Mesenchymal stem cell (in vitro differentiated cells and primary cell): ENCODE results near the gene FAM72C. TPM values are rescaled to one million over a fixed set of nuclear protein-coding genes. Genes with fewer than 3 reads are reported as not detected.
"Not testable (repeated sequence)": the region's sequence is repeated elsewhere in the genome, so short reads cannot be mapped to it uniquely, and the experiment has no call there.

Experiments
- DNase-seq: peaks from one replicate; pipeline ENCODE4 v3.0.0-alpha.2; 2013
- H2AFZ ChIP-seq: one replicate; pipeline ENCODE4 v1.6.1; 2013; ENCODE audit warnings: low read depth, mild to moderate bottlenecking, control low read depth, inconsistent platforms, low read length, moderate library complexity
- H2AK5ac ChIP-seq: 2 replicates; pipeline ENCODE4 v1.6.1; 2013; ENCODE audit warnings: low read length, moderate library complexity, mild to moderate bottlenecking, inconsistent platforms; ENCODE audit not compliant: severe bottlenecking
- H2BK120ac ChIP-seq: one replicate; pipeline ENCODE4 v1.6.1; 2013; ENCODE audit warnings: low read depth, mild to moderate bottlenecking, inconsistent platforms, low read length, moderate library complexity
- H2BK12ac ChIP-seq, 2 experiments: one replicate each; pipeline ENCODE4 v1.6.1; 2013; ENCODE audit warnings: inconsistent platforms in 2 of 2, low read length in 2 of 2, mild to moderate bottlenecking in 2 of 2, moderate library complexity in 2 of 2, control low read depth in 1 of 2
- H2BK15ac ChIP-seq: one replicate; pipeline ENCODE4 v1.6.1; 2013; ENCODE audit warnings: mild to moderate bottlenecking, low read depth, inconsistent platforms; ENCODE audit not compliant: poor library complexity, severe bottlenecking
- H2BK5ac ChIP-seq: 2 replicates; pipeline ENCODE4 v1.6.1; 2013; ENCODE audit warnings: low read depth, mild to moderate bottlenecking, low read length, control low read depth, inconsistent platforms; ENCODE audit not compliant: poor library complexity, severe bottlenecking
- H3K14ac ChIP-seq, 2 experiments: one replicate each; pipeline ENCODE4 v1.6.1; 2013; ENCODE audit warnings: inconsistent platforms in 2 of 2, low read length in 2 of 2, control low read depth in 1 of 2, mild to moderate bottlenecking in 1 of 2, moderate library complexity in 1 of 2
- H3K18ac ChIP-seq, 2 experiments: one replicate each; pipeline ENCODE4 v1.6.1; 2013; ENCODE audit warnings: inconsistent platforms in 2 of 2, low read length in 2 of 2, control low read depth in 1 of 2, low read depth in 1 of 2, mild to moderate bottlenecking in 1 of 2
- H3K23ac ChIP-seq, 2 experiments: one replicate each; pipeline ENCODE4 v1.6.1; 2013; ENCODE audit warnings: inconsistent platforms in 2 of 2, low read length in 2 of 2, mild to moderate bottlenecking in 2 of 2, moderate library complexity in 2 of 2, control low read depth in 1 of 2
- H3K27ac ChIP-seq: 2 replicates; pipeline ENCODE4 v1.5.1; 2013; ENCODE audit warnings: mild to moderate bottlenecking, moderate library complexity, low read length, control low read depth, inconsistent platforms; ENCODE audit not compliant: poor library complexity, severe bottlenecking
- H3K27me3 ChIP-seq, 2 experiments: 2 replicates each; pipeline versions ENCODE4 v1.6.1 to v1.7.0; 2013; ENCODE audit warnings: low read length in 2 of 2, mild to moderate bottlenecking in 2 of 2, moderate library complexity in 2 of 2, control low read depth in 1 of 2, inconsistent platforms in 1 of 2; ENCODE audit not compliant: control insufficient read depth in 1 of 2, insufficient read depth in 1 of 2
- H3K36me3 ChIP-seq, 2 experiments: 2 replicates each; pipeline versions ENCODE4 v1.6.1 to v1.7.0; 2013; ENCODE audit warnings: low read length in 2 of 2, control low read depth in 1 of 2, inconsistent platforms in 1 of 2, low read depth in 1 of 2, mild to moderate bottlenecking in 1 of 2; ENCODE audit not compliant: insufficient read depth in 2 of 2, control insufficient read depth in 1 of 2
- H3K4ac ChIP-seq, 2 experiments: one replicate each; pipeline ENCODE4 v1.6.1; 2013; ENCODE audit warnings: inconsistent platforms in 2 of 2, low read length in 2 of 2, mild to moderate bottlenecking in 2 of 2, moderate library complexity in 2 of 2, control low read depth in 1 of 2, low read depth in 1 of 2
- H3K4me1 ChIP-seq: 2 replicates; pipeline ENCODE4 v1.6.1; 2013; ENCODE audit warnings: low read depth, low read length, control low read depth; ENCODE audit not compliant: control insufficient read depth, insufficient read depth
- H3K4me2 ChIP-seq: 2 replicates; pipeline ENCODE4 v1.6.1; 2013; ENCODE audit warnings: low read length, mild to moderate bottlenecking, inconsistent platforms; ENCODE audit not compliant: poor library complexity, severe bottlenecking
- H3K4me3 ChIP-seq, 2 experiments: 2 replicates each; pipeline versions ENCODE4 v1.5.1 to v1.7.0; 2013; ENCODE audit warnings: low read length in 2 of 2, mild to moderate bottlenecking in 2 of 2, control low read depth in 1 of 2, low read depth in 1 of 2; ENCODE audit not compliant: insufficient read depth in 1 of 2
- H3K79me1 ChIP-seq: replicated peaks from 2 replicates; pipeline ENCODE4 v1.6.1; 2013; ENCODE audit warnings: mild to moderate bottlenecking, control low read depth, low read length, inconsistent platforms; ENCODE audit not compliant: poor library complexity, severe bottlenecking
- H3K9ac ChIP-seq: 2 replicates; pipeline ENCODE4 v1.7.0; 2013; ENCODE audit warnings: mild to moderate bottlenecking, low read length, moderate library complexity
- H3K9me3 ChIP-seq: 2 replicates; pipeline ENCODE4 v1.7.0; 2013; ENCODE audit warnings: mild to moderate bottlenecking, low read length; ENCODE audit not compliant: control insufficient read depth
- H4K8ac ChIP-seq: one replicate; pipeline ENCODE4 v1.6.1; 2013; ENCODE audit warnings: inconsistent platforms, mild to moderate bottlenecking, low read length, moderate library complexity
- H4K91ac ChIP-seq: one replicate; pipeline ENCODE4 v1.6.1; 2013; ENCODE audit warnings: mild to moderate bottlenecking, low read length, inconsistent platforms
- WGBS: methylation state at CpG from one replicate; pipeline ENCODE4 v1.1.7; 2013; ENCODE audit warnings: mixed read lengths; 5-methylcytosine and 5-hydroxymethylcytosine counted together
- small RNA-seq: library from polyadenylated mRNA; stranded (forward); fragments of <200 nt; extraction: miRNeasy Mini kit (QIAGEN cat#:217004); gene quantifications from one replicate; pipeline ENCODE3, GENCODE V24; 2013; ENCODE audit warnings: low read depth

FAM72C gene

GRCh38 chr1:143919127-143919526, 52.7 kb downstream of the FAM72C start:
- not testable (repeated sequence) for DNase-seq, H2BK5ac ChIP-seq, H3K14ac ChIP-seq, H2BK120ac ChIP-seq, H2BK12ac ChIP-seq, H3K79me1 ChIP-seq, H3K9me3 ChIP-seq, H2AFZ ChIP-seq, H3K27ac ChIP-seq, H3K23ac ChIP-seq, H3K4me3 ChIP-seq, H2BK15ac ChIP-seq, H3K27me3 ChIP-seq, H3K36me3 ChIP-seq, H3K4me2 ChIP-seq, H3K18ac ChIP-seq, H3K9ac ChIP-seq, H4K8ac ChIP-seq, H3K4ac ChIP-seq, H2AK5ac ChIP-seq, H4K91ac ChIP-seq, H3K4me1 ChIP-seq
- WGBS = no CpG with 5 or more reads among the region's 2 CpGs

- not testable (repeated sequence) for H3K4me3 ChIP-seq, H3K9ac ChIP-seq, H4K91ac ChIP-seq, H2BK5ac ChIP-seq, H3K23ac ChIP-seq, H2AK5ac ChIP-seq, H3K79me1 ChIP-seq, H3K4me1 ChIP-seq, DNase-seq, H3K36me3 ChIP-seq, H3K27ac ChIP-seq, H2BK12ac ChIP-seq, H3K27me3 ChIP-seq, H2BK120ac ChIP-seq, H2BK15ac ChIP-seq, H2AFZ ChIP-seq, H4K8ac ChIP-seq, H3K4me2 ChIP-seq, H3K4ac ChIP-seq, H3K9me3 ChIP-seq, H3K14ac ChIP-seq, H3K18ac ChIP-seq
- WGBS = no CpG with 5 or more reads among the region's 3 CpGs
Observed at GRCh38 chr1:143918552-143918951, 53.2 kb downstream of the FAM72C start.

- not testable (repeated sequence) for H3K27me3 ChIP-seq, H2BK15ac ChIP-seq, H3K4me1 ChIP-seq, H3K23ac ChIP-seq, H2AK5ac ChIP-seq, H4K8ac ChIP-seq, H3K79me1 ChIP-seq, H3K27ac ChIP-seq, H3K4me2 ChIP-seq, H3K18ac ChIP-seq, H3K36me3 ChIP-seq, H2BK120ac ChIP-seq, DNase-seq, H2BK12ac ChIP-seq, H3K14ac ChIP-seq, H2AFZ ChIP-seq, H4K91ac ChIP-seq, H3K9ac ChIP-seq, H3K4me3 ChIP-seq, H3K9me3 ChIP-seq, H2BK5ac ChIP-seq, H3K4ac ChIP-seq
- WGBS = 96% methylated on average over 4 of the region's 7 CpGs
Observed at GRCh38 chr1:143913705-143914104, 58.1 kb downstream of the FAM72C start.

Small RNA genes lying within 50 kb of the gene (small RNA-seq; reads per million reads assigned to genes)
- not detected for gene HIST2H3PS2
